GM12878 (cell line): ENCODE results near the gene ORC1. TPM values are rescaled to one million over a fixed set of nuclear protein-coding genes. Genes with fewer than 3 reads are reported as not detected.

Experiments used
- ATAC-seq: fragments of 200-7000 bp; cut with Tn5 transposase; 3 replicates; pipeline ENCODE4 v1.9.1; 2020; ENCODE audit warnings: mild to moderate bottlenecking, moderate library complexity
- Bru-seq: library from RNA; stranded (reverse); fragments of 400-500 nt; gene quantifications from one replicate; lab custom pipeline; 2021; lab: Mats Ljungman, UMichigan
- BruChase-seq, 2 experiments: library from RNA; stranded (reverse); fragments of 400-500 nt; gene quantifications; one replicate each; lab custom pipeline; 2021; lab: Mats Ljungman, UMichigan
- BruUV-seq: library from RNA; stranded (reverse); fragments of 400-500 nt; replicated peaks from 2 replicates; lab custom pipeline; 2021; lab: Mats Ljungman, UMichigan
- CTCF ChIA-PET: fragments of 300-600 bp; sonication (Branson Sonifier 250); formaldehyde crosslinking; extraction: SDS; loops from one replicate; lab custom pipeline; 2021; ENCODE audit warnings: inconsistent platforms; lab: Yijun Ruan, JAX
- POLR2A ChIA-PET: fragments of 350-600 bp; formaldehyde crosslinking; extraction: SDS; loops from one replicate; lab custom pipeline; 2021; ENCODE audit warnings: inconsistent platforms; lab: Charles Lee
- RAD21 ChIA-PET: fragments of 300-600 bp; sonication (Branson Sonifier 250); formaldehyde crosslinking; loops from one replicate; lab custom pipeline; 2023; ENCODE audit warnings: antibody characterized with exemption; ENCODE audit not compliant: unreplicated experiment; lab: Charles Lee
- SMC1A ChIA-PET: fragments of 300-600 bp; sonication (Branson Sonifier 250); formaldehyde crosslinking; loops from one replicate; lab custom pipeline; 2023; ENCODE audit not compliant: unreplicated experiment, uncharacterized antibody; lab: Charles Lee
- DNase-seq: peaks from one replicate; pipeline ENCODE4 v3.0.0-alpha.2; 2011; ENCODE audit warnings: low read depth, low spot score
- FAIRE-seq: peaks from 3 replicates; lab custom pipeline; 2011; peaks lifted over from hg19 to GRCh38; lab: Jason Lieb, UNC
- H2AFZ ChIP-seq: 2 replicates; pipeline ENCODE4 v1.6.0; 2011; ENCODE audit warnings: low read depth, low read length, control low read depth; ENCODE audit not compliant: control insufficient read depth
- H3K27ac ChIP-seq: 2 replicates; pipeline ENCODE4 v1.5.1; 2011; ENCODE audit warnings: control low read depth; ENCODE audit not compliant: control insufficient read depth, insufficient read depth
- H3K27me3 ChIP-seq, 2 experiments: replicated peaks in 1 of 2; 2 replicates each; pipeline versions ENCODE4 v1.6.0 to v1.6.1; 2011; ENCODE audit warnings: low read length in 1 of 2; ENCODE audit not compliant: control insufficient read depth in 2 of 2, insufficient read depth in 2 of 2
- H3K36me3 ChIP-seq, 2 experiments: 2 replicates each; pipeline ENCODE4 v1.5.1; 2011; ENCODE audit warnings: low read length in 1 of 2; ENCODE audit not compliant: control insufficient read depth in 2 of 2, insufficient read depth in 2 of 2
- H3K4me1 ChIP-seq: 2 replicates; pipeline ENCODE4 v1.6.1; 2011; ENCODE audit warnings: mild to moderate bottlenecking, low read length, moderate library complexity, mixed read lengths; ENCODE audit not compliant: control insufficient read depth, insufficient read depth
- H3K4me2 ChIP-seq: 2 replicates; pipeline ENCODE4 v1.6.0; 2011; ENCODE audit warnings: control low read depth; ENCODE audit not compliant: control insufficient read depth, insufficient read depth
- H3K4me3 ChIP-seq: fragments of 200-600 bp; sonication (generic); 2 replicates; pipeline ENCODE4 v1.5.1; 2016
- H3K79me2 ChIP-seq: 2 replicates; pipeline ENCODE4 v1.6.0; 2011; ENCODE audit warnings: low read length; ENCODE audit not compliant: control insufficient read depth, insufficient read depth
- H3K9ac ChIP-seq: 2 replicates; pipeline ENCODE4 v1.8.0; 2011; ENCODE audit warnings: low read length, control low read depth, mixed read lengths; ENCODE audit not compliant: control insufficient read depth, insufficient read depth
- H3K9me3 ChIP-seq: replicated peaks from 3 replicates; pipeline ENCODE4 v1.5.1; 2011; ENCODE audit warnings: mild to moderate bottlenecking, low read length; ENCODE audit not compliant: control insufficient read depth, insufficient read depth
- H4K20me1 ChIP-seq: 2 replicates; pipeline ENCODE4 v1.6.0; 2011; ENCODE audit not compliant: control insufficient read depth, insufficient read depth
- CHD2 ChIP-seq: IDR thresholded peaks from 2 replicates; pipeline ENCODE4 v1.6.1; 2011; ENCODE audit warnings: low read depth, low read length, improper control_type of control experiment, borderline replicate concordance
- CREB1 ChIP-seq: IDR thresholded peaks from 2 replicates; pipeline ENCODE4 v1.6.1; 2012; ENCODE audit warnings: low read depth, mild to moderate bottlenecking, inconsistent platforms
- FOS ChIP-seq: IDR thresholded peaks from 3 replicates; pipeline ENCODE4 v1.6.1; 2011; ENCODE audit warnings: borderline replicate concordance; ENCODE audit not compliant: insufficient read length; ENCODE audit errors: extremely low read depth
- KLF5 ChIP-seq: fragments of 450-650 bp; IDR thresholded peaks from 2 replicates; pipeline ENCODE4 v1.6.1; 2014; ENCODE audit warnings: mild to moderate bottlenecking; ENCODE audit not compliant: partially characterized antibody
- LARP7 ChIP-seq: fragments of 450-650 bp; IDR thresholded peaks from 2 replicates; pipeline ENCODE4 v1.6.1; 2017; ENCODE audit warnings: mild to moderate bottlenecking
- MEF2B ChIP-seq: fragments of 450-650 bp; IDR thresholded peaks from 2 replicates; pipeline ENCODE4 v1.6.1; 2018; ENCODE audit warnings: mild to moderate bottlenecking, moderate library complexity; ENCODE audit not compliant: partially characterized antibody, poor library complexity, severe bottlenecking
- MTA2 ChIP-seq: fragments of 450-650 bp; IDR thresholded peaks from 2 replicates; pipeline ENCODE4 v1.6.1; 2016; ENCODE audit warnings: low read depth, mild to moderate bottlenecking, moderate library complexity
- NFYB ChIP-seq: IDR thresholded peaks from 2 replicates; pipeline ENCODE4 v1.6.1; 2011; ENCODE audit warnings: low read depth, mild to moderate bottlenecking, low read length, improper control_type of control experiment, moderate library complexity; ENCODE audit not compliant: insufficient read depth
- RAD51 ChIP-seq: fragments of 450-650 bp; IDR thresholded peaks from 2 replicates; pipeline ENCODE4 v1.6.1; 2016; ENCODE audit warnings: moderate library complexity, mild to moderate bottlenecking, inconsistent platforms
- SMAD1 ChIP-seq: fragments of 450-650 bp; IDR thresholded peaks from 2 replicates; pipeline ENCODE4 v1.6.1; 2018; ENCODE audit warnings: mild to moderate bottlenecking, low read depth; ENCODE audit not compliant: partially characterized antibody
- SMC3 ChIP-seq: IDR thresholded peaks from 2 replicates; pipeline ENCODE4 v1.6.1; 2011; ENCODE audit warnings: low read length, improper control_type of control experiment, borderline replicate concordance
- SP1 ChIP-seq: IDR thresholded peaks from one replicate; pipeline ENCODE4 v1.6.1; 2011; ENCODE audit warnings: low read depth, low read length
- SREBF2 ChIP-seq: IDR thresholded peaks from 2 replicates; pipeline ENCODE4 v1.6.1; 2012; ENCODE audit warnings: mild to moderate bottlenecking, low read length
- SUZ12 ChIP-seq: fragments of 200-600 bp; sonication (generic); IDR thresholded peaks from one replicate; pipeline ENCODE4 v1.6.1; 2018; ENCODE audit warnings: antibody characterized with exemption, mild to moderate bottlenecking; ENCODE audit not compliant: unreplicated experiment
- TCF12 ChIP-seq: IDR thresholded peaks from 2 replicates; pipeline ENCODE4 v1.6.1; 2011; ENCODE audit warnings: low read depth, mild to moderate bottlenecking, low read length
- TCF7 ChIP-seq: IDR thresholded peaks from 2 replicates; pipeline ENCODE4 v1.6.1; 2014; ENCODE audit warnings: antibody characterized with exemption, borderline replicate concordance
- ZBTB33 ChIP-seq: fragments of 450-650 bp; IDR thresholded peaks from 2 replicates; pipeline ENCODE4 v1.6.1; 2017; ENCODE audit warnings: mild to moderate bottlenecking
- WGBS: methylation state at CpG from one replicate; pipeline ENCODE4 v1.1.6; 2016; ENCODE audit warnings: low lambda C conversion rate; ENCODE audit not compliant: insufficient replicate concordance, insufficient coverage; ENCODE audit errors: missing lambda C conversion rate; 5-methylcytosine and 5-hydroxymethylcytosine counted together
- in situ Hi-C: fragments of 300-500 bp; cut with MboI; formaldehyde crosslinking; loops from 9 replicates; pipeline ENCODE4 v1.14.3; 2018; ENCODE audit warnings: mixed read lengths
- intact Hi-C: fragments of 100-400 bp; cut with micrococcal nuclease; formaldehyde crosslinking; loops from one replicate; pipeline ENCODE4 v1.14.2; 2022; ENCODE audit not compliant: unreplicated experiment
- long read RNA-seq, 2 experiments: library from polyadenylated mRNA; unstranded; transcript quantifications; one replicate each; pipeline ENCODE4 v2.0.0, GENCODE V29; 2019 to 2020
- polyA minus RNA-seq, 3 experiments: library from RNA; depleted of rRNA, polyadenylated mRNA; stranded (reverse); fragments of >200 nt; gene quantifications; 2 replicates each; pipeline ENCODE4 v1.2.3, GENCODE V29; 2011
- polyA plus RNA-seq, 11 experiments: library from polyadenylated mRNA; depleted of rRNA in 4 of 11; unstranded in 6 of 11; stranded (reverse) in 5 of 11; fragments of >200 nt; fragmentation: Nextera tagmentation in 4 of 11; fragmentation: Illumina TruSeq in 1 of 11; extraction: Ambion mirVana in 4 of 11; extraction: Trizol in 1 of 11; gene quantifications; 1 replicate in 1 of 11; 2 replicates in 10 of 11; pipeline versions ENCODE4 v1.2.1 to v1.2.3, GENCODE V29; 2011 to 2016; ENCODE audit warnings: inconsistent platforms in 2 of 11, missing spikeins in 2 of 11, low read depth in 1 of 11
- total RNA-seq, 4 experiments: library from RNA; depleted of rRNA in 3 of 4; stranded (reverse); fragments of >200 nt in 3 of 4; fragmentation: Illumina TruSeq in 1 of 4; extraction: Trizol in 1 of 4; gene quantifications; 2 replicates each; pipeline versions ENCODE4 v1.2.1 to v1.2.3, GENCODE V29; 2013 to 2021

Gene ORC1
- 11.0 and 11.8 TPM in 2 replicates for total RNA-seq (2013; cell fraction: nucleolus; rRNA removed)
- 32.1 and 33.3 TPM in 2 replicates for total RNA-seq (2014; rRNA removed)
- total RNA-seq (2014; rRNA removed; fragmentation: Illumina TruSeq; extraction: Trizol), result 30.2 and 31.2 TPM in 2 replicates
- 24.5 and 27.2 TPM in 2 replicates for total RNA-seq (2021)
- 9.5 TPM for polyA plus RNA-seq (2011; ENCODE audit: low read depth)
- 27.6 and 31.6 TPM in 2 replicates for polyA plus RNA-seq (2011; rRNA removed)
- polyA plus RNA-seq (2011; cell fraction: cytosol; rRNA removed), result 30.2 and 35.2 TPM in 2 replicates
- 23.2 and 31.7 TPM in 2 replicates for polyA plus RNA-seq (2011; cell fraction: nucleus; rRNA removed)
- polyA plus RNA-seq (2012), result 10.0 and 13.6 TPM in 2 replicates
- 30.1 and 34.6 TPM in 2 replicates for polyA plus RNA-seq (2014; fragmentation: Illumina TruSeq; extraction: Trizol)
- polyA plus RNA-seq (2014; fragmentation: Nextera tagmentation; extraction: Ambion mirVana), result 10 to 100 TPM in 1 of 2 experiments, 1 to 10 TPM in 1; 7.7 to 10.3 TPM
- 26.9 and 28.3 TPM in 2 replicates for polyA plus RNA-seq (2014; rRNA removed)
- 10 to 100 TPM; 26.7 to 29.0 TPM for polyA plus RNA-seq (2016; fragmentation: Nextera tagmentation; extraction: Ambion mirVana)
- 32.9 and 40.0 TPM in 2 replicates for polyA minus RNA-seq (2011; rRNA and poly(A)+ RNA removed)
- polyA minus RNA-seq (2011; cell fraction: cytosol; rRNA and poly(A)+ RNA removed), result 14.3 and 17.8 TPM in 2 replicates
- polyA minus RNA-seq (2011; cell fraction: nucleus; rRNA and poly(A)+ RNA removed), result 9.8 and 16.8 TPM in 2 replicates
- percentile 63 among the genes with signal in this experiment for Bru-seq, nascent RNA
- percentile 58 among the genes with signal in this experiment for BruChase-seq, experiment 1, labeled RNA remaining after a 6-hour chase
- BruChase-seq, experiment 2, labeled RNA remaining after a 2-hour chase, result percentile 62 among the genes with signal in this experiment
- long read RNA-seq, experiment 1, transcript ORC1-202 (17 exons, 3,157 nt), result major isoform, 13 of 22 reads
- long read RNA-seq, experiment 1, partial matches to known transcripts, result 2 of 22 reads
- long read RNA-seq, experiment 1, other reads (novel, unspliced or antisense), result 4 of 22 reads
- long read RNA-seq, experiment 2, transcript ORC1-202 (17 exons, 3,157 nt), result major isoform, 109 of 194 reads
- long read RNA-seq, experiment 2, transcript ORC1-201 (17 exons, 3,080 nt), result minor isoform, 20 of 194 reads
- long read RNA-seq, experiment 2, partial matches to known transcripts, result 51 of 194 reads
- long read RNA-seq, experiment 2, other reads (novel, unspliced or antisense), result 14 of 194 reads

GRCh38 chr1:52404116-52404974 is at the start of gene ORC1, which contains the start of gene PRPF38A:
Gene ORC1 (minus strand): TSS chr1:52404423. CDS start chr1:52402223, 2,200 bp downstream.
Gene PRPF38A (plus strand): TSS chr1:52404602. CDS start chr1:52404750, 148 bp downstream.
- Histone ChIP-seq H3K4me1 (no peaks in the 10 kb centered on the region), H3K79me2 (peaks cover 51% of the 10 kb centered on the region), H3K27ac (peak within 1 kb of the TSS; percentile 98), H3K9me3 (no peaks in the 10 kb centered on the region), H4K20me1 (no peaks in the 10 kb centered on the region), H3K27me3 (no peaks in the 10 kb centered on the region), H3K36me3 (peaks cover 6 to 27% of the 10 kb centered on the region in 2 experiments), H3K4me3 (peak within 1 kb of the TSS; percentile 98), H3K9ac (peak within 1 kb of the TSS; percentile 99), H3K4me2 (peak within 1 kb of the TSS; percentile 89), H2AFZ (peak within 1 kb of the TSS; percentile 98)
- ChIA-PET POLR2A (interaction anchor here (0.5 to 1.7 kb wide), 9 partner anchors 11 to 349 kb away, joined by 3 to 7 read pairs (median 3); partner anchors contain the start of genes BTF3L4 and ZYG11B), RAD21 (interaction anchor here (0.9 to 2.7 kb wide), 11 partner anchors 39 to 525 kb away, joined by 3 to 16 read pairs (median 5); partner anchors contain the start of gene CC2D1B), CTCF (interaction anchor here (1.0 to 4.8 kb wide), 10 partner anchors 11 to 438 kb away, joined by 3 to 31 read pairs (median 6); no protein-coding TSS in a partner anchor), SMC1A (interaction anchor here (0.6 to 4.1 kb wide), 14 partner anchors 11 to 1547 kb away, joined by 3 to 24 read pairs (median 4); partner anchors contain the start of genes CC2D1B and ZYG11B)
- ATAC-seq (peak; percentile 91), FAIRE-seq (no peak), DNase-seq (peak; percentile 83)
- TSS peak; percentile 84 for BruUV-seq
- intact Hi-C loops (loop anchor here (5.0 kb wide), 1 partner anchor 283 kb away; no protein-coding TSS in a partner anchor), in situ Hi-C loops (loop anchor here (5.0 kb wide), 1 partner anchor 283 kb away; no protein-coding TSS in a partner anchor)
- 1% methylated on average over 57 of the region's 57 CpGs for WGBS
- TF ChIP-seq FOS, result no peak
- peak; percentile 61 for TF ChIP-seq RAD51
- peak; percentile 31 for TF ChIP-seq KLF5
- TF ChIP-seq ZBTB33, result no peak
- TF ChIP-seq SMC3, result no peak
- no peak; the same call in 1 of the 2 replicates for TF ChIP-seq MTA2
- TF ChIP-seq TCF12, result no peak
- no peak for TF ChIP-seq SUZ12
- no peak for TF ChIP-seq MEF2B
- TF ChIP-seq SREBF2, result no peak
- TF ChIP-seq LARP7, result 0 out of 2 replicates have a peak, but pooled peaks have one; percentile 10
- peak; percentile 99 for TF ChIP-seq CREB1
- peak; percentile 69 for TF ChIP-seq SP1
- peak; percentile 68; the same call in 1 of the 2 replicates for TF ChIP-seq NFYB
- TF ChIP-seq SMAD1, result peak; percentile 53
- no peak for TF ChIP-seq TCF7
- peak; percentile 72; the same call in 1 of the 2 replicates for TF ChIP-seq CHD2
